Testis (tissue), 3 donors: Measurements from ENCODE around the gene LRRC47. TPM values are rescaled to one million over a fixed set of nuclear protein-coding genes. Genes with fewer than 3 reads are reported as not detected.

Experiments used
- DNase-seq: peaks from one replicate; pipeline ENCODE4 v3.0.0-alpha.2; 2019
- H3K27ac ChIP-seq, 2 donors: fragments of 200-600 bp; sonication (generic); one replicate each; pipeline ENCODE4 v1.5.1; 2019
- H3K27me3 ChIP-seq: fragments of 200-600 bp; sonication (generic); one replicate; pipeline ENCODE4 v1.5.1; 2019
- H3K36me3 ChIP-seq: fragments of 200-600 bp; sonication (generic); one replicate; pipeline ENCODE4 v1.5.1; 2017; ENCODE audit warnings: low read depth; ENCODE audit errors: missing control alignments
- H3K4me1 ChIP-seq: fragments of 200-600 bp; sonication (generic); one replicate; pipeline ENCODE4 v1.5.1; 2019
- H3K4me3 ChIP-seq, 2 donors: fragments of 200-600 bp; sonication (generic); one replicate each; pipeline ENCODE4 v1.5.1; 2017 to 2019
- H3K9me3 ChIP-seq: fragments of 200-600 bp; sonication (generic); one replicate; pipeline ENCODE4 v1.5.1; 2017
- CTCF ChIP-seq, 3 experiments: fragments of 450-650 bp in 2 of 3; fragments of 200-600 bp in 1 of 3; sonication (generic) in 1 of 3; IDR thresholded peaks; one replicate each; pipeline ENCODE4 v1.5.1; 2016 to 2019; ENCODE audit warnings: antibody characterized with exemption in 3 of 3, mild to moderate bottlenecking in 2 of 3, moderate library complexity in 1 of 3
- POLR2A ChIP-seq: fragments of 450-650 bp; IDR thresholded peaks from one replicate; pipeline ENCODE4 v1.6.1; 2017; ENCODE audit warnings: antibody characterized with exemption, mild to moderate bottlenecking, moderate library complexity
- WGBS, 2 donors: methylation state at CpG; one replicate each; pipeline ENCODE4 v1.1.5; 2018; 5-methylcytosine and 5-hydroxymethylcytosine counted together
- intact Hi-C: fragments of 100-400 bp; cut with DNase I; formaldehyde crosslinking; loops from one replicate; pipeline ENCODE4 v1.15.1; 2023; ENCODE audit warnings: low total_unique reads
- polyA plus RNA-seq: library from polyadenylated mRNA; stranded (reverse); fragments of 350-450 nt; fragmentation: Illumina TruSeq; extraction: RNeasy Lipid Tissue Mini Kit (QIAGEN cat#74804); gene quantifications from one replicate; pipeline ENCODE4 v1.2.3, GENCODE V29; 2014; ENCODE audit warnings: low read depth, low replicate concordance; ENCODE audit not compliant: insufficient read depth
- total RNA-seq, 2 donors: library from RNA; depleted of rRNA; stranded (reverse); fragments of >200 nt; gene quantifications; one replicate each; pipeline ENCODE4 v1.2.3, GENCODE V29; 2016

LRRC47 gene
- total and polyA plus RNA-seq, 3 donors from 2014 or later: 27.6 to 46.6 (median 45.9) TPM

DNA sequence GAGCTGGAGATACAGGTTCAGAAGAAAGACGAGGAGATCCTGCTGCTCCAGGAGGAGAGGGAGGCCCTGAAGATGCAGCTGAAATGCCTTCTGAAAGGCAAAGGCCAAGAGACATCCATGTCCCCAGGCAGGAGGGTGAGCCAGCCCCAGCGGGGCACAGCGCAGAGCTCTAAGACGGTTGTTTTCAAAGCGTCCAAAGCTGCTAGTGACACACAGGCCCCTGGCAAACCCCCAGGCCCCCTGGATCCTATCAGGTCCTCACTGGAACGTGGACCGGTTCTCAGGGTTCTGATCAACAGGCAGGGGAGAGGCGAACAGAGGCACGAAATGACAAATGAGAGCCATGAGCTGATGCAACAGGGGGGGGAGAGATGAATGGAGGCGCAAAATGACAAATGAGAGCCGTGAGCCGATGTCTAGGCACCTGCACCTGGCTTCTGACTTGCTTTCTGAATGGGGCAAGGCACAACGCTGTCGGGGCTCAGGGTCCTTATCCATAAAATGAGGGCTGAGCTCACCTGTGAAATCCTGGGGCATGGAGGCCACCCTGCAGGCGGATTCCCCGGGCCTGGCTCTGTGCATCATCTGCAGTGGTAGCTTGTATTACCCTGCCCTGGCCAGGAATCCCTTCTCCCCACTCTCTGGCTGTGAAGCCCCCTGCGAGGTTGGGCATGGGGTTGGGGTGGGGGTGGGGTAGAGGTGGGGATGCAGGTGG is 34.8 kb downstream of the LRRC47 start:
- WGBS, 2 donors: 89 to 92% methylated on average over 16 to 17 of the region's 17 CpGs
- H3K4me1 ChIP-seq: no peaks in the 10 kb centered on the region
- H3K27me3 ChIP-seq: no peaks in the 10 kb centered on the region
- TF ChIP-seq POLR2A: no peak
- no peak for TF ChIP-seq CTCF (IDR thresholded peaks at IDR 0.05)
- H3K4me3 ChIP-seq: no peak overlapping the region
- H3K9me3 ChIP-seq: no peaks in the 10 kb centered on the region
- no peaks in the 10 kb centered on the region for H3K36me3 ChIP-seq
- no peak for DNase-seq
- intact Hi-C loops: no loop called here
- H3K27ac ChIP-seq: no peak overlapping the region

DNA sequence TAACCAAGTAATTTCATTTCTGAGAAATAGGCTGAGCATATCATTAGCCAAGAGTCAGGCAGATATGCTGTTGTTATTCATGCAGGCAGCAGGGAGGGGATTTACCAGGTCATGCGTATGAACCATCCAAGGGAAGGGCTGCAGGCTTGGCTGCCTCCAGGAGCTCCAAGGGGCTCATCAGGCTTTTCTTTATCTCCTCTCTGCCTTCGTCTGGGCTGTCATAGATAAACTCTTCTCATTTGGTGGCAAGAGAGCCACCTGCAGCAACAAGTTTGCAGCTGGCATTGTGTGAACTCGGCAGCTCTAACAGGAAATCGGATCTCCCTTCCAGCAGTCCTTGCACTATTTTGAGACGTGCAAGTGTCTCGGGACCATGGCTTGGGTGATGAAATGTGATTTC is 36.5 kb downstream of the LRRC47 start:
- H3K36me3 ChIP-seq: no peaks in the 10 kb centered on the region
- H3K4me3 ChIP-seq: no peak overlapping the region
- TF ChIP-seq CTCF (IDR thresholded peaks at IDR 0.05): no peak
- no peak for TF ChIP-seq POLR2A
- H3K9me3 ChIP-seq: no peaks in the 10 kb centered on the region
- WGBS, 2 donors: 69 to 70% methylated on average over 6 of the region's 6 CpGs
- no peaks in the 10 kb centered on the region for H3K27me3 ChIP-seq
- intact Hi-C loops: no loop called here
- no peaks in the 10 kb centered on the region for H3K4me1 ChIP-seq
- DNase-seq: no peak
- H3K27ac ChIP-seq: no peak overlapping the region

DNA sequence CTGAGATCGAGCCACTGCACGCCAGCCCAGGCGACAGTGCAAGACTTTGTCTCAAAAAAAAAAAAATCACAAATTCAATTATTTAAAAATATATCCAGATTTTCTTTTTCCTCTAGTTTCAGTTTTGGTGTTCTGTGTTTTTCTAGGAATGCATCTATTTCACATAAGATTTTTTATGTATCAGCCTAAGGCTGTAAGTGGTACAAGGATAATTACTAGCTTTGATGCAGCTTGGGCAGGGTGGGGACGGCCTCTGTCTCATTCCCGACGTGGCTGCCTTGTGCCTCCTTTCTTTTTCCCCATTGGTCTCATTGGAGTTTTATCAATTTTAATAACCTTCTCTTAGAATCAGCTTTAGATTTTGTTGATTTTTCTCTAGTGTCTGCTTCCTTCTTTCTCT is 37.1 kb downstream of the LRRC47 start:
- WGBS, 2 donors: 87 to 88% methylated on average over 6 of the region's 6 CpGs
- no peak for DNase-seq
- intact Hi-C loops: no loop called here
- Histone ChIP-seq H3K36me3 (no peaks in the 10 kb centered on the region), H3K27ac (no peak overlapping the region), H3K4me1 (no peaks in the 10 kb centered on the region), H3K9me3 (no peaks in the 10 kb centered on the region), H3K27me3 (no peaks in the 10 kb centered on the region), H3K4me3 (no peak overlapping the region)
- TF ChIP-seq CTCF (IDR thresholded peaks at IDR 0.05) (no peak), POLR2A (no peak)

DNA sequence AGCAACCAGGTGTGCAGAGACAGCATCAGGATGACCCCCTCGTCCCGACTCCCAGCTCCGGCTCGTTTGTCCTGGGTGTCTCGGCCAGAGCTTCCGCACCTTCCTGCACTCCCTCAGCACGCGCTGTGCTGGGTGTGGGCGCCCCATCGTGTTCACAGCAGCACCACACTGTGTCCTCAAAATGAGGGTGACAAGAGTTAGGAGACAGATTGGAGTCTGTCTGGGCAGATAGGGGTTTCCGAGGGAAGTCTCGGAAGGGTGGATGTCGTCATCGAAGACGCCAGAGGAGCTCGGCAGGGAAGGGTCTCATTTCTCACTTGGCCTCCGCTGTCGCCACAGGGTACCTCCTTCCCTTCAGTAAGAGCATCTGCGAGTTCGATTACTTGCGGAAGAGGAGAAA is 39.9 kb downstream of the LRRC47 start:
- H3K27me3 ChIP-seq: no peaks in the 10 kb centered on the region
- 76 to 87% methylated on average over 21 of the region's 21 CpGs for WGBS, 2 donors
- H3K27ac ChIP-seq: no peak overlapping the region
- no peak for TF ChIP-seq CTCF (IDR thresholded peaks at IDR 0.05)
- no peak for TF ChIP-seq POLR2A
- no peak for DNase-seq
- intact Hi-C loops: no loop called here
- no peaks in the 10 kb centered on the region for H3K4me1 ChIP-seq
- no peaks in the 10 kb centered on the region for H3K9me3 ChIP-seq
- no peak overlapping the region for H3K4me3 ChIP-seq
- H3K36me3 ChIP-seq: no peaks in the 10 kb centered on the region
